ENCODE results near the gene ZMAT3. TPM values are rescaled to one million over a fixed set of nuclear protein-coding genes. Genes with fewer than 3 reads are reported as not detected.

ZMAT3 gene
- total and polyA plus RNA-seq, 2 of the 4 experiments (the other 2 are of a cell fraction), result 11.7 to 14.3 TPM

- Histone ChIP-seq H4K8ac (ENCODE audit: low read depth in 2 of 2, low read length in 2 of 2) (no peak overlapping the region), H2BK5ac (ENCODE audit: low read depth, low read length, poor library complexity, severe bottlenecking) (no peak overlapping the region), H3K4me1 (ENCODE audit: control insufficient read depth, insufficient read depth, low read length) (no peaks in the 10 kb centered on the region), H3K9me3 (ENCODE audit: control insufficient read depth, insufficient read depth, low read length) (no peaks in the 10 kb centered on the region), H2BK20ac (ENCODE audit: low read depth, low read length) (no peak overlapping the region), H2AFZ (replicated peaks; ENCODE audit: low read length, poor library complexity) (no peak overlapping the region), H3K27ac (ENCODE audit: insufficient read depth, low read length) (no peak overlapping the region), H2BK15ac (ENCODE audit: low read depth, low read length) (no peak overlapping the region), H4K5ac (ENCODE audit: low read depth, low read length) (no peak overlapping the region), H3K36me3 (ENCODE audit: control insufficient read depth, insufficient read depth, low read length) (no peaks in the 10 kb centered on the region; the same call in 1 of the 2 replicates), H3K9ac (ENCODE audit: low read depth, low read length) (no peak overlapping the region), H2AK9ac (replicated peaks; ENCODE audit: low read depth, low read length, poor library complexity) (no peak overlapping the region), H4K20me1 (ENCODE audit: insufficient read depth, low read length) (no peaks in the 10 kb centered on the region), H3K14ac (replicated peaks; ENCODE audit: low read depth, low read length) (no peak overlapping the region), H4K91ac (ENCODE audit: insufficient read depth, low read depth, low read length) (no peak overlapping the region), H3K4ac (ENCODE audit: low read depth, low read length) (no peak overlapping the region), H3K18ac (ENCODE audit: low read depth, low read length) (no peak overlapping the region), H3K79me1 (ENCODE audit: low read depth in 1 of 2, low read length in 2 of 2) (no peaks in the 10 kb centered on the region), H3K9me1 (ENCODE audit: insufficient read depth, low read length) (0 out of 2 replicates have a peak, but pooled peaks cover 3% of the 10 kb centered on the region), H2AK5ac (ENCODE audit: low read depth, low read length) (no peak overlapping the region), H3K4me3 (ENCODE audit: insufficient read depth, low read depth, low read length) (no peak overlapping the region), H3K56ac (ENCODE audit: extremely low read depth, insufficient read depth, low read length) (no peak overlapping the region), H2BK120ac (ENCODE audit: low read depth, low read length) (no peak overlapping the region), H3K27me3 (ENCODE audit: control insufficient read depth, insufficient read depth, low read length) (no peaks in the 10 kb centered on the region), H3K23ac (ENCODE audit: low read depth, low read length) (no peak overlapping the region), H3K4me2 (ENCODE audit: low read depth, low read length) (no peak overlapping the region)
- ChIA-PET POLR2A (ENCODE audit: unreplicated experiment) (no interaction called here), CTCF (no interaction called here)
- intact Hi-C loops (cut with micrococcal nuclease), result no loop called here
- no peak for TF ChIP-seq POLR2A (IDR thresholded peaks at IDR 0.05; ENCODE audit: low read depth, low read length)
- TF ChIP-seq RFX5 (IDR thresholded peaks at IDR 0.05; ENCODE audit: low read depth, low read length), result no peak
- TF ChIP-seq MXI1 (IDR thresholded peaks at IDR 0.05; ENCODE audit: borderline replicate concordance, low read depth, low read length), result no peak
- TF ChIP-seq CTCF (conservative IDR thresholded peaks at IDR 0.05; ENCODE audit: low read depth, low read length), result no peak
- no peak for TF ChIP-seq RAD21 (IDR thresholded peaks at IDR 0.05; ENCODE audit: low read length)
- TF ChIP-seq SMC3 (IDR thresholded peaks at IDR 0.05; ENCODE audit: low read depth, low read length), result no peak
- TF ChIP-seq FOS (IDR thresholded peaks at IDR 0.05; ENCODE audit: low read depth, low read length), result no peak
- TF ChIP-seq CHD1 (IDR thresholded peaks at IDR 0.05; ENCODE audit: low read depth, low read length), result no peak
- TF ChIP-seq MAFK (IDR thresholded peaks at IDR 0.05; ENCODE audit: low read depth, low read length), result no peak
- TF ChIP-seq USF2 (IDR thresholded peaks at IDR 0.05; ENCODE audit: low read depth, low read length), result no peak
- no peak for TF ChIP-seq RCOR1 (IDR thresholded peaks at IDR 0.05; ENCODE audit: insufficient replicate concordance, low read length)
- 100% methylated on average over 2 of the region's 2 CpGs; no CpG with 5 or more reads in 1 of the 2 experiments for WGBS, 2 experiments (ENCODE audit: extremely low coverage in 2 of 2, insufficient read length in 1 of 2)
- DNase-seq (no peak), ATAC-seq (ENCODE audit: low read depth) (no peak)
- in situ Hi-C loops (cut with MboI; ENCODE audit: low sequenced_read_pairs), result no loop called here
- dilution Hi-C loops (cut with HindIII; ENCODE audit: low sequenced_read_pairs, unreplicated experiment), result no loop called here
- no TSS peak for BruUV-seq (replicated peaks)
Observed at GRCh38 chr3:178996399-178996798, 75.2 kb downstream of the ZMAT3 start.

Measured in IMR-90 (cell line).